ENCODE data around the gene PTPRR.

PTPRR gene

GRCh38 chr12:70659077-70659606, 261.4 kb downstream of the PTPRR start:
- Histone ChIP-seq H3K4me2 (ENCODE audit: low read length) (no peak overlapping the region), H3K9me3 (ENCODE audit: control insufficient read depth, low read length) (no peaks in the 10 kb centered on the region), H3K9ac (no peak overlapping the region), H3K27ac (no peak overlapping the region), H3K4me3 (ENCODE audit: low read depth, low read length) (no peak overlapping the region), H3K4me1 (no peaks in the 10 kb centered on the region), H2AFZ (no peak overlapping the region), H3K27me3 (ENCODE audit: control insufficient read depth, insufficient read depth, low read length) (no peaks in the 10 kb centered on the region), H3K36me3 (ENCODE audit: control insufficient read depth, insufficient read depth, low read length) (no peaks in the 10 kb centered on the region), H3K79me2 (no peaks in the 10 kb centered on the region)
- TF ChIP-seq CTCF (IDR thresholded peaks at IDR 0.05) = no peak

- Histone ChIP-seq H3K9ac (no peak overlapping the region), H3K4me3 (ENCODE audit: low read depth, low read length) (no peak overlapping the region), H3K27me3 (ENCODE audit: control insufficient read depth, insufficient read depth, low read length) (no peaks in the 10 kb centered on the region), H3K4me2 (ENCODE audit: low read length) (no peak overlapping the region), H3K9me3 (ENCODE audit: control insufficient read depth, low read length) (no peaks in the 10 kb centered on the region), H3K27ac (no peak overlapping the region), H3K4me1 (no peaks in the 10 kb centered on the region), H3K36me3 (ENCODE audit: control insufficient read depth, insufficient read depth, low read length) (no peaks in the 10 kb centered on the region), H3K79me2 (no peaks in the 10 kb centered on the region), H2AFZ (no peak overlapping the region)
- TF ChIP-seq CTCF (IDR thresholded peaks at IDR 0.05) = no peak
These were observed 262.8 kb downstream of the PTPRR start for GRCh38 chr12:70657616-70658286.

- no peak overlapping the region for H2AFZ ChIP-seq
- no peak overlapping the region for H3K9ac ChIP-seq
- no peak for TF ChIP-seq CTCF (IDR thresholded peaks at IDR 0.05)
- no peaks in the 10 kb centered on the region for H3K4me1 ChIP-seq
- H3K9me3 ChIP-seq (ENCODE audit: control insufficient read depth, low read length) = no peaks in the 10 kb centered on the region
- no peaks in the 10 kb centered on the region for H3K27me3 ChIP-seq (ENCODE audit: control insufficient read depth, insufficient read depth, low read length)
- H3K36me3 ChIP-seq (ENCODE audit: control insufficient read depth, insufficient read depth, low read length) = no peaks in the 10 kb centered on the region
- H3K4me3 ChIP-seq (ENCODE audit: low read depth, low read length) = no peak overlapping the region
- no peaks in the 10 kb centered on the region for H3K79me2 ChIP-seq
- H3K27ac ChIP-seq = no peak overlapping the region
- H3K4me2 ChIP-seq (ENCODE audit: low read length) = no peak overlapping the region
These were observed 268.1 kb downstream of the PTPRR start for GRCh38 chr12:70652451-70652850.

- H3K9ac ChIP-seq = no peak overlapping the region
- H3K4me1 ChIP-seq = peaks cover 3% of the 10 kb centered on the region
- H3K4me2 ChIP-seq (ENCODE audit: low read length) = no peak overlapping the region
- no peak overlapping the region for H3K4me3 ChIP-seq (ENCODE audit: low read depth, low read length)
- H2AFZ ChIP-seq = no peak overlapping the region
- no peak overlapping the region for H3K27ac ChIP-seq
- no peaks in the 10 kb centered on the region for H3K9me3 ChIP-seq (ENCODE audit: control insufficient read depth, low read length)
- H3K79me2 ChIP-seq = no peaks in the 10 kb centered on the region
- H3K27me3 ChIP-seq (ENCODE audit: control insufficient read depth, insufficient read depth, low read length) = no peaks in the 10 kb centered on the region
- H3K36me3 ChIP-seq (ENCODE audit: control insufficient read depth, insufficient read depth, low read length) = no peaks in the 10 kb centered on the region
- TF ChIP-seq CTCF (IDR thresholded peaks at IDR 0.05) = no peak
These were observed 271.7 kb downstream of the PTPRR start for GRCh38 chr12:70648831-70649230.

GRCh38 chr12:70648191-70648590, 272.3 kb downstream of the PTPRR start:
- no peaks in the 10 kb centered on the region for H3K79me2 ChIP-seq
- TF ChIP-seq CTCF (IDR thresholded peaks at IDR 0.05) = no peak
- no peaks in the 10 kb centered on the region for H3K27me3 ChIP-seq (ENCODE audit: control insufficient read depth, insufficient read depth, low read length)
- no peaks in the 10 kb centered on the region for H3K9me3 ChIP-seq (ENCODE audit: control insufficient read depth, low read length)
- peaks cover 3% of the 10 kb centered on the region for H3K4me1 ChIP-seq
- H3K4me2 ChIP-seq (ENCODE audit: low read length) = no peak overlapping the region
- no peak overlapping the region for H3K9ac ChIP-seq
- no peak overlapping the region for H2AFZ ChIP-seq
- H3K4me3 ChIP-seq (ENCODE audit: low read depth, low read length) = no peak overlapping the region
- H3K27ac ChIP-seq = no peak overlapping the region
- no peaks in the 10 kb centered on the region for H3K36me3 ChIP-seq (ENCODE audit: control insufficient read depth, insufficient read depth, low read length)

Measured in parathyroid adenoma (tissue), 2 donors.